Mucosa of descending colon (tissue), 3 donors: Measurements from ENCODE around the gene TSPYL1. TPM values are rescaled to one million over a fixed set of nuclear protein-coding genes. Genes with fewer than 3 reads are reported as not detected.
A peak's percentile ranks its signal among the peaks of the same experiment; 100 is the strongest.

Experiments used
- ATAC-seq: fragments of 200-7000 bp; cut with Tn5 transposase; one replicate; pipeline ENCODE4 v1.9.1; 2020; ENCODE audit warnings: mild to moderate bottlenecking, moderate library complexity
- DNase-seq, 3 donors: peaks; one replicate each; pipeline ENCODE4 v3.0.0-alpha.2; 2020
- H3K36me3 ChIP-seq: fragments of 200-600 bp; one replicate; pipeline ENCODE4 v1.8.0; 2021; ENCODE audit warnings: low read depth, mild to moderate bottlenecking
- H3K4me1 ChIP-seq: fragments of 200-600 bp; one replicate; pipeline ENCODE4 v1.8.0; 2021; ENCODE audit warnings: low read depth, mild to moderate bottlenecking
- H3K4me3 ChIP-seq: fragments of 200-600 bp; one replicate; pipeline ENCODE4 v1.8.0; 2021; ENCODE audit warnings: mild to moderate bottlenecking
- H3K9me3 ChIP-seq: fragments of 200-600 bp; one replicate; pipeline ENCODE4 v1.8.0; 2021; ENCODE audit warnings: mild to moderate bottlenecking
- CTCF ChIP-seq: fragments of 200-600 bp; IDR thresholded peaks from one replicate; pipeline ENCODE4 v1.8.0; 2022; ENCODE audit warnings: antibody characterized with exemption, mild to moderate bottlenecking
- intact Hi-C, 2 donors: fragments of 100-400 bp; cut with DNase I in 1 of 2; cut with micrococcal nuclease in 1 of 2; formaldehyde crosslinking; loops; one replicate each; pipeline versions ENCODE4 v1.11.0 to v1.11.1; 2022; cut with DNase I, micrococcal nuclease
- total RNA-seq, 3 donors: library from RNA; stranded (reverse); fragmentation: NEBNext Ultra II Directional in 2 of 3; extraction: Animal tissue kit (Norgen Biotek cat#: 25700) in 2 of 3; gene quantifications; one replicate each; pipeline versions ENCODE4 v1.2.1 to v1.2.4, GENCODE V29; 2021 to 2023
- donor health status: DM: no; HTN: no; CAD: no; lungs with moderate emphysema.
- donor health status: DM: no; HTN: no; CAD: no.
- donor health status: DM: no; HTN: yes; CAD: no.

TSPYL1 gene
- total RNA-seq, 3 donors from 2014 or later = 65.5 to 105 (median 67.0) TPM

- H3K4me1 ChIP-seq = no peaks in the 10 kb centered on the region
- H3K36me3 ChIP-seq = no peaks in the 10 kb centered on the region
- ATAC-seq = no peak
- H3K9me3 ChIP-seq = no peaks in the 10 kb centered on the region
- TF ChIP-seq CTCF = no peak
- DNase-seq = no peak
- H3K4me3 ChIP-seq = no peak overlapping the region
- intact Hi-C loops = no loop called here
Measured at GRCh38 chr6:116266803-116267202, 12.9 kb downstream of the TSPYL1 start.

- no peaks in the 10 kb centered on the region for H3K9me3 ChIP-seq
- no peak overlapping the region for H3K4me3 ChIP-seq
- ATAC-seq = peak; percentile 81
- no peaks in the 10 kb centered on the region for H3K36me3 ChIP-seq
- DNase-seq = peak; percentile 12 to 52 (median 51)
- intact Hi-C loops = no loop called here
- H3K4me1 ChIP-seq = no peaks in the 10 kb centered on the region
- no peak for TF ChIP-seq CTCF
Measured at GRCh38 chr6:116265041-116265829, 14.5 kb downstream of the TSPYL1 start.

- ATAC-seq (no peak), DNase-seq (no peak)
- Histone ChIP-seq H3K9me3 (no peaks in the 10 kb centered on the region), H3K4me3 (no peak overlapping the region), H3K36me3 (no peaks in the 10 kb centered on the region), H3K4me1 (no peaks in the 10 kb centered on the region)
- intact Hi-C loops = no loop called here
- no peak for TF ChIP-seq CTCF
Measured at GRCh38 chr6:116263353-116263752, 16.4 kb downstream of the TSPYL1 start.

GRCh38 chr6:116258520-116258919 is 21.2 kb downstream of the TSPYL1 start:
- H3K4me1 ChIP-seq = no peaks in the 10 kb centered on the region
- H3K4me3 ChIP-seq = no peak overlapping the region
- H3K36me3 ChIP-seq = no peaks in the 10 kb centered on the region
- no peaks in the 10 kb centered on the region for H3K9me3 ChIP-seq
- DNase-seq (no peak), ATAC-seq (no peak)
- no peak for TF ChIP-seq CTCF
- intact Hi-C loops = no loop called here

GRCh38 chr6:116256694-116257093 is 23.0 kb downstream of the TSPYL1 start:
- Histone ChIP-seq H3K9me3 (no peaks in the 10 kb centered on the region), H3K4me1 (peaks cover 4% of the 10 kb centered on the region), H3K36me3 (no peaks in the 10 kb centered on the region), H3K4me3 (no peak overlapping the region)
- TF ChIP-seq CTCF = no peak
- no peak for ATAC-seq
- intact Hi-C loops = no loop called here
- DNase-seq = no peak
